ENCODE data around the gene CYP4F22. TPM values are rescaled to one million over a fixed set of nuclear protein-coding genes. Genes with fewer than 3 reads are reported as not detected.

Gene CYP4F22
- total RNA-seq, 2 donors from 2014 or later: not detected

DNA sequence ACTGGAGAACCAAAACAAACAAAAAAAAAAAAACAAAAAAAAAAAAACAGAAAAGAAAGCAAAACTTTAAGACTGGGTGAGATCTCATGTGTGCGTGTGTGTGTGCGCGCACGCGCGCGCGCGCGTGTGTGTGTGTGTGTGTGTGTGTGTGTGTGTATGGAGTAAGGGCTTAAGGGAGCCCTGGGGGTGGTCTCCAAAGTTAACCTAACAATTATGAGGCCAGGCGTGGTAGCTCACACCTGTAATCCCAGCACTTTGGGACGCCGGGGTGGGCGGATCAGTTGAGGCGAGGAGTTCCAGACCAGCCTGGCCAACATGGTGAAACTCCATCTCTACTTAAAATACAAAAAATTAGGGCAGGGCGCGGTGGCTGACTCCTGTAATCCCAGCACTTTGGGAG is 46.7 kb downstream of the CYP4F22 start:
- H3K9me3 ChIP-seq (ENCODE audit: control insufficient read depth, low read length): no peaks in the 10 kb centered on the region
- H3K4me1 ChIP-seq (ENCODE audit: control insufficient read depth, insufficient read depth, low read length): no peaks in the 10 kb centered on the region
- no peaks in the 10 kb centered on the region for H3K36me3 ChIP-seq (ENCODE audit: control insufficient read depth, insufficient read depth, low read length)
- TF ChIP-seq, protein P1, sequence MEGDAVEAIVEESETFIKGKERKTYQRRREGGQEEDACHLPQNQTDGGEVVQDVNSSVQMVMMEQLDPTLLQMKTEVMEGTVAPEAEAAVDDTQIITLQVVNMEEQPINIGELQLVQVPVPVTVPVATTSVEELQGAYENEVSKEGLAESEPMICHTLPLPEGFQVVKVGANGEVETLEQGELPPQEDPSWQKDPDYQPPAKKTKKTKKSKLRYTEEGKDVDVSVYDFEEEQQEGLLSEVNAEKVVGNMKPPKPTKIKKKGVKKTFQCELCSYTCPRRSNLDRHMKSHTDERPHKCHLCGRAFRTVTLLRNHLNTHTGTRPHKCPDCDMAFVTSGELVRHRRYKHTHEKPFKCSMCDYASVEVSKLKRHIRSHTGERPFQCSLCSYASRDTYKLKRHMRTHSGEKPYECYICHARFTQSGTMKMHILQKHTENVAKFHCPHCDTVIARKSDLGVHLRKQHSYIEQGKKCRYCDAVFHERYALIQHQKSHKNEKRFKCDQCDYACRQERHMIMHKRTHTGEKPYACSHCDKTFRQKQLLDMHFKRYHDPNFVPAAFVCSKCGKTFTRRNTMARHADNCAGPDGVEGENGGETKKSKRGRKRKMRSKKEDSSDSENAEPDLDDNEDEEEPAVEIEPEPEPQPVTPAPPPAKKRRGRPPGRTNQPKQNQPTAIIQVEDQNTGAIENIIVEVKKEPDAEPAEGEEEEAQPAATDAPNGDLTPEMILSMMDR (conservative IDR thresholded peaks at IDR 0.05): no peak
- H3K27me3 ChIP-seq (ENCODE audit: control insufficient read depth, insufficient read depth, low read length, poor library complexity, severe bottlenecking): no peaks in the 10 kb centered on the region
- Mint-ChIP-seq H3K4me3 (no peak overlapping the region), H3K36me3 (ENCODE audit: low read depth) (no peaks in the 10 kb centered on the region), H3K4me1 (no peaks in the 10 kb centered on the region), H3K27ac (no peak overlapping the region), H3K9me3 (peaks cover 33% of the 10 kb centered on the region), H3K27me3 (ENCODE audit: insufficient read depth) (peaks cover 6% of the 10 kb centered on the region)
- WGBS, 2 experiments (ENCODE audit: insufficient coverage in 1 of 2, insufficient read length in 1 of 2): 40 to 66% methylated on average over 1 to 16 of the region's 17 CpGs
- no peak overlapping the region for H3K4me3 ChIP-seq (ENCODE audit: low read length)
- no peak overlapping the region for H3K9ac ChIP-seq (ENCODE audit: extremely low read depth, low read length, poor library complexity, severe bottlenecking)
- no peak overlapping the region for H3K27ac ChIP-seq (ENCODE audit: low read depth, low read length)
- DNase-seq: no peak

DNA sequence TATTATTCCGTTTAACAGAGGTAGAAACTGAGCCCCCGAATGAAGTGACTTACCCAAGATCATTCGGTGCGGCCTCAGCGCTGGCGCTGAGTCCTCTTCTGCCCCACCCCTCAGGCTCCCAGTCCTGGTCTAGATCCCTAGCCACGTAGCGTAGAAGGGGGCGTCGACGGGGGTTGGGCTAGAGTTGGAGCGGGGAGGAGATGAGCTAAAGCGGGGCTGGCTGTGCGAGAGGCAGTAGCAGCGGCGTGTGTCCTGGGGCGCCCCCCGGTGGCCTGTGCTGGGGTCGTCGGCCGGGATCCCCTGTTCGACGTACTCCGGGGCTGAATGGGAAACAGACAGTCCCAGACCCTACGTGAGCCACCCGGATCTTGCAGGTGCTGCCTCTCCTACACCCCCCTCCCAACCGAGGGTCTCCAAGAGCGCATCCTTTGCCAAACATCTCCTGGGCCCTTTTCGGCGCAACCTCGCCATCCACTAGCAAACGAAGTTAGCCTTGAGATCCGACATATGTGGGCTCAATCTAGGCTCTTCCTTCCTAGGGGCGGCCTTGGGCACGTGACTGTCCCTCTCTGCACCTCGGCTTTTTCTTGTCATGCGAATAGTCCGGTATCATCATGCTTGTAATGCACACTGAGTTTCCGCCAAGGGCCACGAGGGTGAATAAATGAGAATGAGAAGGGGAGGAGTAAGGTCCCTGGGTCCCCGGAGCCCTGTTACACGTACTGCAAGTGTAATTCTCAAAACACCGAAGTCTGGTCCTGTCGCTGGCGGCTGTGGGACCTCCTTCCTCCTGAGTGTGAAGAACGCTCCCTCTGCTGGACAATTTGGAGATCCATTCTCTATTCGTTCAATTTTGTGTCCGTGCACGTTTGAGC is 47.7 kb downstream of the CYP4F22 start:
- Mint-ChIP-seq H3K36me3 (ENCODE audit: low read depth) (no peaks in the 10 kb centered on the region), H3K27ac (no peak overlapping the region), H3K27me3 (ENCODE audit: insufficient read depth) (peaks cover 6% of the 10 kb centered on the region), H3K4me1 (no peaks in the 10 kb centered on the region), H3K9me3 (peaks cover 29% of the 10 kb centered on the region), H3K4me3 (no peak overlapping the region)
- TF ChIP-seq, protein P1 (conservative IDR thresholded peaks at IDR 0.05): peak; percentile 66
- H3K27ac ChIP-seq (ENCODE audit: low read depth, low read length): no peak overlapping the region
- peaks cover 7% of the 10 kb centered on the region for H3K9me3 ChIP-seq (ENCODE audit: control insufficient read depth, low read length)
- H3K27me3 ChIP-seq (ENCODE audit: control insufficient read depth, insufficient read depth, low read length, poor library complexity, severe bottlenecking): no peaks in the 10 kb centered on the region
- H3K36me3 ChIP-seq (ENCODE audit: control insufficient read depth, insufficient read depth, low read length): no peaks in the 10 kb centered on the region
- WGBS, 2 experiments (ENCODE audit: insufficient coverage in 1 of 2, insufficient read length in 1 of 2): 20% methylated on average over 14 to 49 of the region's 49 CpGs
- no peak overlapping the region for H3K4me3 ChIP-seq (ENCODE audit: low read length)
- H3K4me1 ChIP-seq (ENCODE audit: control insufficient read depth, insufficient read depth, low read length): no peaks in the 10 kb centered on the region
- H3K9ac ChIP-seq (ENCODE audit: extremely low read depth, low read length, poor library complexity, severe bottlenecking): no peak overlapping the region
- peak; percentile 99 for DNase-seq

DNA sequence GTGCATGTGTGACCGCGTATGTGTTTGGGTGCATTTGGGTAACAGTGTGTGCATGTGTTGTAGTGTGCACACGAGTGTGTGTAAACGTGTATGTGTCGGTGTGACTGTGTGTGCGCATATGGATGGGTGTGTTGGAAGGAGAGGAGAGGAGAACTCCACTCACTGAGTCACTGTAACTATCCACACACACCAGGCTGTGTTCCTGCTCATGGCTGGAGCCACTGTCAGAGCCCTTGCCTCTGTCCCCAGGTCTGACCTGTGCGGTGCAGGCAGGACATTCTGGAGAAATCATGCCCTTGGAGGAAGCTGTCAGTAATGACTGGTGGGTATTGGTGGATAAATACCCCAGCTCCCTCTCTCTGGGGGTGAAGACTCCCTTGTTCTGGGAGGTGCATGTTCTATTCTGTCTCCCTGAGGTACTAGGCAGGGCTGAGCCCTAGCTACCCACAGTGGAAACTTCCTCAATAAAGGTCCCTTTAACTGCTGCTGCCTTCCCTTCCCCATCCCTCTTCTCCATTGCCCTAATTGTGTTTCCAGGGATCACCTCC is 48.4 kb downstream of the CYP4F22 start:
- Histone ChIP-seq H3K4me3 (ENCODE audit: low read length) (no peak overlapping the region), H3K9ac (ENCODE audit: extremely low read depth, low read length, poor library complexity, severe bottlenecking) (no peak overlapping the region), H3K9me3 (ENCODE audit: control insufficient read depth, low read length) (peaks cover 7% of the 10 kb centered on the region), H3K27ac (ENCODE audit: low read depth, low read length) (no peak overlapping the region), H3K27me3 (ENCODE audit: control insufficient read depth, insufficient read depth, low read length, poor library complexity, severe bottlenecking) (no peaks in the 10 kb centered on the region), H3K4me1 (ENCODE audit: control insufficient read depth, insufficient read depth, low read length) (no peaks in the 10 kb centered on the region), H3K36me3 (ENCODE audit: control insufficient read depth, insufficient read depth, low read length) (no peaks in the 10 kb centered on the region)
- H3K36me3 Mint-ChIP-seq (ENCODE audit: low read depth): no peaks in the 10 kb centered on the region
- H3K4me1 Mint-ChIP-seq: no peaks in the 10 kb centered on the region
- WGBS, 2 experiments (ENCODE audit: insufficient coverage in 1 of 2, insufficient read length in 1 of 2): 17% methylated on average over 6 of the region's 7 CpGs; no CpG with 5 or more reads in 1 of the 2 experiments
- no peak for DNase-seq
- no peak overlapping the region for H3K4me3 Mint-ChIP-seq
- peaks cover 34% of the 10 kb centered on the region for H3K9me3 Mint-ChIP-seq
- no peak overlapping the region for H3K27ac Mint-ChIP-seq
- H3K27me3 Mint-ChIP-seq (ENCODE audit: insufficient read depth): peaks cover 6% of the 10 kb centered on the region
- TF ChIP-seq, protein P1 (conservative IDR thresholded peaks at IDR 0.05): no peak
